GM19463 (cell line): ENCODE data around the gene SGPL1.

Source experiments
- ATAC-seq: cut with Tn5 transposase; IDR thresholded peaks from one replicate; pipeline ENCODE4 v1.9.1; 2021; ENCODE audit warnings: mild to moderate bottlenecking, moderate library complexity; ENCODE audit not compliant: unreplicated experiment

Gene SGPL1

DNA sequence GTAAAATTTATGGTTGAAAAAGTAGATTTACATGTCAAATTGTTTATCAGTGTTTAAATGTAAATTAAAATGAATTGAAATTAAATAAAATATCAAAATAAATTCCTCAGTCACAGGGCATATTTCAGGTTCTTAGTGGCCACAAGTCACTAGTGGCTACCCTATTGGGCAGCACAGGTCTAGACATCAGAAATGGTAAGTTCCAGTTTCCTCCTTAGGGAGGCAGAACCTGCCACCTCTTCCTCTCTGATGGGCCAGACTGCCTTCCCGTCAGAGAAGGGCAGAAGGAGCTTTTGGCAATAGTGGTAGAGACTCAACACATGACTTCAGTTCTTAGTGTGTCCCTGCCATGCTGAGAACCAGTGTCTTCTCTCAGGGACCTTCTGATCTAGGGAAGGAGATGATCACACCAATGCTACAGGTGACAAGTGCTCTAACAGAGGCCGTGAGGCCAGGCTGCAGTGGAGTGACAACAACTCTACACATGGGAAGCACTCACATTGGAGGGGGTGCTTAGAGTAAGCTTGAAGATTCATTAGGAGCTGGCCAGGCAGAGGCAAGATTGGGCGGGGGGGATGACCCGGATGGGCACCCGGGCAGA is 87.0 kb downstream of the SGPL1 start:
- ATAC-seq: no peak

DNA sequence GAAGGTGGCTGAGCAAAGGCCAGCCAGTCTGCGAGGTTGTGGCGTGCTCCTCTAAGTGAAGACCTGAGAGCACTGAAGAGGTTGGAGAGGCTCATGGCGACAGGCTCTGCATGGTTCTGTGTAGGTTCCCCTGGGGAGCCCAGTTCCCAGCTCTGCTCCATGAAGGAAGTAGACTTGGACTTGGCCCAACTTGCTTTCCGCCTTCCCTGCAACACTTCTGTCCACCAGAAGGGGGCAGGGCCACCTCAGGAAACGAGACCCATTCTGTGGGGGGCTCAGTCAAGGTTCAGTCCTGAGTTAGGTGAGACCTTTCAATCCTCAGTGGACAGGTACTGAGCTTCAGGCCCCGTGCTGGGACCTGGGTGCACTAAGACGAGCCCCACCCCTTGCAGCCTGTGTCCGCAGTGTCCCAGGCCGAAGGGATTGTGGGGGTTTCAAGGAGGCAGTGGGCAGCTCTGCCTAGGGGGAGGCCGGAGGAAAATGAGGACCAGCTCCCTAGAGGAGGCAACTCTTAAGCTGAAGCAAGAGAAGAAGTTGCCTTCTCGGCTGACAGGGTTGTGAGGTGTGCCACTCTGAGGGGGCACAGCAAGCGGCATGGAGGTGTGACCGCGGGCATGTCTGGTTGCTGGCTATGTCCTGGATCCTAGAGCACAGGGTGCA is 87.6 kb downstream of the SGPL1 start:
- no peak for ATAC-seq

DNA sequence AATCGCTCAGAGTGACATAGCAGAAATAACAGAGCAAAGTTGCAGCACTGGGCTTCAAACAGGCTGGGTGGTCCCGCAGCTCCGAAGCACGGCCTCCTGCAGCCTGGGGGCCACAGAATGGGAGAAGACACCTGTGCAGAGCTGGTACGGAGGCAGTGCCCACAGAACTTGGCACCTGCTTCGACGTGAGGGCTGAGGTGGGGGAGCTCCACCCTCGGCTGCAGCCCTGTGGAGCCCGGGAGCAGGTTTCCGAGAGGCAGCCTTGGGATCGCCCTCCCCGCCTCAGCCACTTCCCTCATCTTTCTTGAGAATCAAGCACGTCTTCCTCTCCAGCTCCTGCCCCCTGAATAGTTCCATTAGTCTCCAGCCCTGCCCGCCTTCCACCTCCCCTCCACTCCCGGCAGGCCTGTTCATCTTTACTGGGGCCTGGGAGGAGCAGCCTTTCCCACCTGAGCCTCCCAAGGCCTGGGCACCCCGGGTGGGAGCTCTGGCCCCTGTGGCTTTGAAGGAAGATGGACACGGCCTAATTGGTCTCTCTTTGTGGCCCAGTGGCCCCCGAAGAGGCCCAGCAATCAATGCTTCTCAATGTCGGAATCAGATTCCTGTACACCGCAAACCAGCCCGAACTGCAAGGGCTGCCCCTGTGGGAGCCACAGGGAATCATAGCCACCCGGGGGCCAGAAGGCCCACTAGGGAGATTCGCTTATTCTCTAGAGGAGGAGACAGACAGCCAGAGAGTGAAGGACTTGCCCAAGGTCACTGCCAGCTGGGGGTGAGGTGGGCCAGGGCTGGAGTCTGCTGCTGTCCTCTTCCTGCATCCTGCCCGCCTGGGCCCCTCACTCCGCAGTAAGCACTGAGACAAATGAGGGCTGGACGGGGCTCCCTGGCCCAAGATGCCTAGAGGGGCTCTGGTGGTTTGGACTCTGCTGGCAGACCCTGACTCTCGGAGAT is 89.6 kb downstream of the SGPL1 start:
- ATAC-seq: no peak

DNA sequence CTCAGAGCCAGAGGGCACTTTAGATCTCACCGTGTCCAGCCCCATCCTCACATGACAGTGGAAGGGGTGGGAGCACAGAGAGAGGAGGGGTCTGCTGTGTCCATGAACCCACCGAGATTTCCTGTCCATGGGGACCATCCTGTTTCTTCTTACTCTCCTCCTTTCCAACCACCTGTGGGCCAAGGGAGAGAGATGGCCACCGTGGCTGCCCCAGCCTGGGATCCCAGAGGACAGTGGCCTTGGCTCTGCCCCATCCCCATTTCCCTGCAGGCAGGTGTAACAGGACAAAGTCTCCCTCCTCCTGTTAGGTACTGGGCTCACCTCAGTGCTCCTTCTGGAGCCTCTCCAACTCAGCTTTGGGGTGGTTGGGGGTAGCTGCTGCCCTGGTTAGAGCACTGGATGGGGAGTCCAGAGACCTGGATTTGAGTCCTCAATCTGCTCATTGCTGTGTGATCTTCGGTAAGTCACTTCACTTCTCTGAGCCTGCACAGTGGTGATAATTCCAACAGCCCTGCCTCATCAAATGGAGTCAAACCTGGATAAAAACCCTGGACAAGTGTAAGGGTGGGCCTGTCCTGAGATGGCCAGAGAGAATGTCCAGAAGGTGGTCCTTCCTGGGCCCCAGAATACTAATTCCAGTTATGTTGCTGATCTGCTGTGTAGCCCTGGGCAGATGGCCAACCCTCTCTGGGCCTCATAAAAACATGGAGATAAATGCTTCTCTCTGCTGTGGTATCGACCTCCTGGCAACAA is 90.5 kb downstream of the SGPL1 start:
- no peak for ATAC-seq

DNA sequence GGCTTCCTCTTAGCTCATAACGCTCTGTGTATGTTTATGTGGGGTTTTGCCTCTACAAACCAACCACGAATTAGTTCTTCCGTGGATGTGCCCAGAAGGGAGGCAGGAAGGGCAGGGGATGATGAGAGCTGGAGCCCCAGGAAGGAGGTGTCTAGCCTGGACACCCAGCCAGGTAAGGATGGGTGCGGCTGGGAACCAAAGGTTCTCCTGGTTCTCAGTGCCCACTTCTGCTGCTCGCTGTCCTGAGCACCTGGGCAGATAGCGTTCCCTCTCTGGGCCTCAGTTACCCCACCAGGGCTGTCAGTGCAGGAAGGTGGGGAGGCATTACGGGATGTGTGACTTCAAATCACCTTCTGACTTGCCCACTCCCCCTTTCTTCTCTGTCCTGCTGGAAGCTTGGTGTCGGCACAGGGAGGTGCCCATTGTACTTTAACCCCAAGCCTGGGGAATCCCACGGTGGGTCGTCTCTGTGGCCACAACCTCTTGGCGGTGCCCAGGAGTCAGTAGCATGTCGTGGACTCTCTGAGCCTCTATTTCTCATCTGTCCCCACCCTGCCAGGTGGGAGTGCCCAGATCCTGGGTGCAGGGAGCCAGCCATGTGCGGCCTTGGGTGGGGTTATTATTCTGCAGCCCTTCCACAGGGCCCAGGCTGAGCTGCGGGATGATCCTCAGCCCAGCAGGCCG is 91.3 kb downstream of the SGPL1 start:
- ATAC-seq: no peak

DNA sequence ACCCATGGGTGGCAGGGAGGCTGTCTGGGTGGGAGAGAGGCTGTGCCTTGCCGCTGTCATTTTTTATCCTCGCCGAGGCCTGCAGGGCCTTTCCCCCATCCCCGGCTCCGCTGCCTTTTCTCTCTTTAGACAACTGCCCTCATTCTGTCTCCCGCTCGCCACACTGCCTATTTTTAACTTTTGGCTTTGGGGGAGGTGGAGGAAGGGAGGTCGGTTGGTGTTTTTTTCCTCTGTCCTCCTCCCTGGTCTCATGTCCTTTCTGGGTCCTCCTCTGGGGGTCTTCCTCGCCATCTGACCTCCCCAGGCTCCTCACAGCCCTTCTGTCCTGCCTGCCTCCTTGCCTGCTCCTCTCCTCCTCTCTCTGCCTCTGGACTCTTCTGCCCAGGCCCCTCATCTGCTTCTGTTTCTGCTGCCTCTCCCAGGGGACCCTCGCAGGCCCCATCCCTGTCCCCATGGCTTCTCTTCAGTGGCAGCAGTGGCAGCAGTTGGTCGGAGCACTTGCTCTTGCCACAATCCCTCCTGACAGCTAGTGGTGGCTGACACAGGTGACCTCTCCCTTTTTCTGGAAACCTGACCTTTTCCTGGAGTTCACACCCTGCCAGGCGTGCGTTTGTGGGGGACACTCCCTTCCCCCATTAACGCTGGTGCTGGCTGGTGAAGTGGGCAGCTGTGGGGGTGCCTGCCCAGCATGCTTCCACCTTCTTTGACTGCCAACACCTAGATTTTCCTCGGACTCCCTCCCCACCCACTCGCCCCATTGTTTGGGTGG is 92.1 kb downstream of the SGPL1 start:
- no peak for ATAC-seq

DNA sequence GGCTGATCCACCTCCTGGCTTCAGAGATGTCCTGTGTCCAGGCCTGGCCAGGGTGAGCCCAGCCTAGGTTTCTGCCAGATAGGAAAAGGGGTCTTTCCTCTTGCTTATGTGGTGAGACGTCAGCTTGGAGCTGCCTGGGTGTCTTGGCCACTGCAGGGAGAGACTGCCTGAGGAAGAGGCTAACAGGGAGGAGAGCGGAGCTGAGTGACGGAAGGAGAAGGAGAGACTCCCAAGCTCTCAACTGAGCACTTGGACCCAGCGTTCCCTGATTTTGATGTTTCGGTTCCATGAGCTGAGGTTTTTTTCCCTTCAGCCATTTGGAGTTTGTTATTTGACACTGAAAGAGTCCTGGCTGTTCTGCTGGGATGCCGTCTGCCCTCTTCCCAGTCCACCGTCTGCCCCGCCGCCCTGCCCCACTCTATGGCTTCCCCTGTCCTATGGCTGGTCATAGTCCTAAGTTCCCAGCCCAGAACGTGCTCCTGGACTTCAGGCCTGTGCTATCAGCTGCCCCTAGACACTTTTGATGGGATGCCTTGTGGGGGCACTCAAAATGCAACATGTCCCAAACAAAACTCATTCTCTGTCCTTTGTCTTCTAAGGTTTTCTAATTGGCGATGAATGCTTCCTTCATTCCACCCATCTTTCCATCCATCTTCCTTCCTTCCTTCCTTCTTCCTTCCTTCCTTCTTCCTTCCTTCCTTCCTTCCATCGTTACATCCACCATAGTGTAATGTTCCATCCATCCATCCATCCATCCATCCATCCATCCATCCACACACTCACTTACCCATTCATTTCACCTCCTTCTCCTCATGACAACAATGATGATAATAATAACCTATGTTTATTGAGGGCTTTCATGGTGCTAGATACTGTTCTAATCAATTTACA is 92.9 kb downstream of the SGPL1 start:
- no peak for ATAC-seq

DNA sequence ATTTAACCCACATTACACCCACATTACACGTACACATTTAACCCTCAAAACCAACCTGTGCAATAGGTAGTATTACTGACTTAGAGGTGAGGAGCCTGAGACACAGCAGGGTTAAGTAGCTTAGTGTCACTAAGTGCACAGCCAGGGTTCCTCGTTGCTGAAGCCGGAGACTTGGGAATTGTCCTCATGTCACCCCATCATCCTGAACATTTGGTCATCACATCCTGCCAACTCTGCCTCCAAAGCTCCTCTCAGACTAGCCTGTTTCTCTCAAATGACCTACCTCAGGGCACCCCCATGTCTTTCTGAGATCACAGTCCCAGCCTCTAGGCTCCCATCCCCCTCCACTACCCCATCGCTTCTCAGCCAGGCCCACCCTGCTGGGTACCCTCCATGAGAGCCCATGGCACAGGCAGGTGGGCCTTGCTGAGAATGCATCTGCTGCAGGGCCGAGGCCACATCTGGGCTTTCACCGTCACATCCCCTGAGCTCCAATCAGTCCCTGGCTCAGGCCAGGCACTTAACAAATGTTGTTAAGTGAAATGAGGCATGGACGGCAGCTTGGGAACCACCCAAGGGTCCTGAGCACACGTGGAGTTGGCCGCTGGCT is 93.7 kb downstream of the SGPL1 start:
- ATAC-seq: no peak

DNA sequence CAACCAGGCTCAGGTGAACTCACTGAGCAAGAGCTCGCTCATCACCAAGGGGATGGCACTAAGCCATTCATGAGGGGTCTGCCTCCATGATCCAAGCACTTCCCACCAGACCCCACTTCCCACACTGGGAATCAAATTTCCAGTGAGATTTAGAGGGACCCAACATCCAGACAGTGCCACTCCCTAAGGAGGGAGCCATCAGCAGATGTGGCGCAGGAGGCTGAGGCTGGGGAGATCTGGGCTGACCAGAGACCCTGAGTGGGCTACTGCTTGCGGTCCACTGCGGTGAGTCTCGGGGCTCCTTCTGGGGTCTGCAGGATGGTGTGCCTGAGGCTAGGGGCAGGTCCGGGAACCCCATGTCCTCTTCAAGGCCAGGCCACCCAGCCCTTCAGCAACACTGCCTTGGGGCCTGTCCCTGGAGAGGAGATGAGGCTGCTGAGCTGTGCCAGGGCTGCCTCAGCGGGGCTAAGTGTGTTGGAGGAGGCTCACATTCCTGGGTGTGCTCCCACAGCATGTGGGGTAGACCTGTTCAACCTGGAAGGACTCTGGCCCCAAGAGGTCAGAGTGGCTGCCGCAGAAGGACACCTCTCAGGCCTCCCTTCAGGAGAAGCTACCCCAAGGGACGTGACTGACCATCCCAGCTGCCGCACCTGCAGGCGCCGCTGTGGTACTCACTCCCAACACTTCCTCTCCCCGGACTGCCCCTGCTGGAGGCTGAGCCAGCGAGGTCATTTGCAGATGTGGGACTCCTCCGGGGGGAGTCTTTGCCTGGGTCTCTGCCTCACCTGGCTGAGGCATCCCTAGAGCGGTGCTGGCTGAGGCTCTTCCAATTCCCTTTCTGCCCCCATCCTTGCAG is 95.0 kb downstream of the SGPL1 start:
- no peak for ATAC-seq

DNA sequence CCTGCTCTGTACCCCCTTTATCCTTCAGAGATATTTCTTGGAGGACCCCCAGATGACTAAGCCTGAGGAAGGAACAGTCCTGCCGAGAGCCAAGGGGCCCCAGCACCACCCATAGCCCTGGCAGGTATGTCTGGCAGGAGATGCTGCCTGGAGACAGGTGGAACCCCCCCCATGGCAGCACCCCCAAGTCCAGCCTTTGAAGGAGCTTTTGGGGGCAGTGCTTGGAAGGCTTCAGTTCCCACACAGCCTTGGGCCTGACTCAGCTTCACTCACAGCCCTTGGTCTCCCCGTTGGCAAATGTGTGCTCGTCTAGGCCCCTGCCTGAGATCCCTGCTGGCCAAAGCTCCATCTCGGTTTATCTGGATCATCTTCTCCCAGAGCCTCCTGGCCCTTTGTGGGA is 95.6 kb downstream of the SGPL1 start:
- no peak for ATAC-seq

DNA sequence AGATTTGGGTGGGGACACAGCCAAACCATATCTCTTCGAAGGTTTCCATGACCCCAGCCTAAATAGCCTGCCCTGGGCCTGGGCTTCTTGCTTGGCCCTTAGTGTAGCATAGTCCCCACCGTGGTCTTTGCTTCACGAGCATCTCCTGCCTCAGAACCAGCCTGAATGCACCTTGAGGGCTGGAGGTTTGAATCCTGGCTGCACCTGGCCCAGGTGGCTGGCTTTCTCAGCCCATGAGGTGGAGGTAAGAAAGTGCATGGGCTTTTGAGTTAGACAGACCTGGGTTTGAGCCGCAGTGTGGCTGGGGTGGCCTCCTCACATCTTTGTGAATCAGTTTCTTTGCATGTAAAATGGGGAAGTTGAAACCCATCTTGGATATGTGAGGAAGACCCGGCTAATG is 96.8 kb downstream of the SGPL1 start:
- no peak for ATAC-seq

DNA sequence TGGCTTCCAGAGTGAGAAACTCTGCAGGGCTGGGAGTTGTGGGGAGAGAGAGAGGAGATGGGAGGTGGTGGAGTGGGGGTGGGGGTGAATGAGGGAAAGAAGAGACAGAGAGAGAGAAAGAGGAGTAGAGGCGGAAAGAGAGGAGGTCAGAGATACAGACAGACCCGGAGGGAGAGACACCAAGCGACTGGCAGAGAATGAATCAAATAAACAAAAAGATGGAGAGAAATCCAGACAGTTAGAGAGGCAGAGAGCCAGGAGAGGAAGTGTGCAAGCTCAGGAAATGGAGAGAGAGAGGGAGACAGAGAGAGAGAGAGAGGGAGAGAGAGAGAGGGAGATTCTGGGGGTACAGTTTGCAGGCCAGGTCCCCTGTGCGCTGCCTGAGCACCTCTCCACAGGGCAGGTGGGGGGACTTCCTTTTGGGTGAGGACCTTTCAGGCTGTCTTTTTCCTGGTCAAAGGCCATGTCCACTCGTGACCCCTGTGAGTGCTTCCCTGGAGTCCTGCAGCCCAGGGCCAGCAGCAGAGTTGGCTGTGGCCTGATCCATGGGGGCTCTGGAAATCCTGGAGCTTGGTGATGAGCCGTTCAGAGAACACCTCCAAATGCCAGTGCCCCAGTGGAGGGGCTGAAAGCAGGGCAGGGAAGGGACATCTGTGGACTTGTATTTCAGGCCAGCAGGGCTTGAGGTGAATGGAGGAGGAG is 97.6 kb downstream of the SGPL1 start:
- no peak for ATAC-seq

DNA sequence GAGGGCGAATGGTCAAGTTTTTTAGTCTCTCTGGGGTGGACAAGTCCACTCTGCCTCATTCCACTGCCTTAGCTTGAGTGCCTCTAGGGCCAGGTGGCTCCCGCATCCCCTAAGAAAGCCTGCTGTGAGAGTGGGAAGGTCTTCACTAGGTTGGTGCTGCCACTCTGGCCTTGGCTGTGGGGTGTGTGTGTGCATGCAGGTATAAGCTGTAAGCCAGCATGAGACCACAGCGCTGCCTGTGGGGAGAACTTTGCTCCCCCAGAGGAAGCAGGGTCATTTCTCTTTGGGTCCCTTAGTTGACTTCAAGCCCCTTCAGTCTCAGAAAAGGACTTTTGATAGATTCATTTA is 98.1 kb downstream of the SGPL1 start:
- no peak for ATAC-seq

DNA sequence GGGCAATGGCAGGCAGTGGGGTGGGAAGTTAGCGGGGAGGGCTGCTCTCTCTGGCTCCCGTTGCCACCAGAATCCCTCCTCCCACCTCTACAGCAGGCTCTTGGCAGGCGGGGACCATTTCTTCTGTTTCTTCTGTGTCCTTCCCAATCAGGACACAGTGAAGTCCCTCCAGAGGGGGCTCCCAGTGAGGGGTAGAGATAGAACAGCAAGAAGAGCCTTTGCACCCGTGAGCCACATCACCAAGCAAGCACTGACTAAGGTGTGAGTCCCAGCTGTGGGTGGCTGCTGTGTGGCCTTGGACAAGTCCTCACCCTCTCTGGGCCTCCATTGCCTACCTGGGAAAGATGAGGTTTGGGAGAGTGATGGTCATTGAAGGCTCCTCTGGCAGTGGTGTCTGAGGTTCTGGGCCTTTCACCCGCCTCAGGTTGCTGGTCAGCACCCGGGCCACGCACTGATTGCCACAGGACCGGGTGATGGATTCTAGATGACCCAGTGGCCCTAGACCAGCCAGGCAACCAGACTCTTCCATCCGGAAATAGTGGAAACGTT is 98.6 kb downstream of the SGPL1 start:
- ATAC-seq: no peak

DNA sequence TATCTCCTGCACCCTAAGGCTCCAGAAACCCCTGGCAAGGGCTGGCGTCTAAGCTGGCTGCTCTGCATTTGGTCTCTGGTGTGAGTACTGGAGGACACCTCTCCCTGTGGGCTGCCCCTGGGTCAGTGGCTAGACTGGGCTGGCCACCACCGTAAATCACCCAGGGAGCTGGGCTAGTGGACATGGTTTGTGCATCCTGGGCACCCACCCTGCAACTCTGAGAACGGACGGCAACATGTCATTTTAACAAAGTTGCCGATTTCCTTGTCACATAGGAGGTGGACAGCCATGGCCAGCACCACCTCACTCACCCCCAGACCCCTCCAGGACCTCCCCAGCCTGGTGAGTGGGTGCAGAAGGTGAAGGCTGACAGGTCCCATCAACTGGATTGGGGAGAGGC is 99.5 kb downstream of the SGPL1 start:
- ATAC-seq: no peak

DNA sequence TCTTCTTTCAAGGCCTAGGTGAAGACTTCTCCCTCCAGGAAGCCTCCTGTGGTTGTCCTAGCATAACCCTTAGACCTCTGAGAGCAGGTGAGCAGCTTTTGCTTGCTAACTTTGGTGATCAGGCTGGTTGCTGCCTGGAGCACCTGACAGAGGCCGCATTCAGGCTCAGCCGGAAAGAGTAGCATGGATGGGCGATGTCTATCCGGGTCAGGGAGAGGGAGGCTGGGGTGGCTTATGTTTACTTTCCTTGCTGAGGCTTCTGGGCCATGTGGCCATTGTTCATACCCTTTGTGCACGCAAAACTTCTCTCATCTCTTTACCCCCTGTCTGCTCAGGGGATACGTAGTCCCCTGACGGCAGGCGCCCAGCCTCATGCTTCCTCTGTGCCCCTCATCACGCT is 100.1 kb downstream of the SGPL1 start:
- no peak for ATAC-seq

DNA sequence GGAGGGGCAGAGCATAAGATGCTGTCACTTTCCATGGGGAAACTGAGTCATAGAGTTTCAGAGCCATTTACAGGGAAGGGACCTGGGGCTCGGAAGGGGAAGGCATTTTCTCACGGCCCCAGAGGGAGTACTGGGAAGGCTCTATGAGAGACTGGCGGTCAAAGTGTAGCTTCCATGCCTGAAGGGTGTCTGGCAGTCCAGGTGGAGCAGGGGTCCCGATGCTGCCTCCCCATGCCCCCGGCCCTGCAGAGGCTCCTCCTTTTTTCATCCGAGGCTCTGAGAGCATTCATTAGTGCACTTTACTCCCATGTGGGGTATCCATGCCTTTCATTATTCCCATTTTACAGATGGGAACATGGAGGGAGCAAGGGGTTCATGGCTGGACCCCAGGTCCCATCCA is 100.5 kb downstream of the SGPL1 start:
- ATAC-seq: no peak
